DMS79 (cell line): ENCODE data around the gene STOX1.
A peak's percentile ranks its signal among the peaks of the same experiment; 100 is the strongest.
"Not testable (repeated sequence)": the region's sequence is repeated elsewhere in the genome, so short reads cannot be mapped to it uniquely, and the experiment has no call there.

ENCODE experiments used
- DNase-seq: peaks from one replicate; lab custom pipeline; 2025; lab: John Stamatoyannopoulos, UW

Gene STOX1

GRCh38 chr10:68879628-68880027, 52.3 kb downstream of the STOX1 start:
- DNase-seq = no peak

DNA sequence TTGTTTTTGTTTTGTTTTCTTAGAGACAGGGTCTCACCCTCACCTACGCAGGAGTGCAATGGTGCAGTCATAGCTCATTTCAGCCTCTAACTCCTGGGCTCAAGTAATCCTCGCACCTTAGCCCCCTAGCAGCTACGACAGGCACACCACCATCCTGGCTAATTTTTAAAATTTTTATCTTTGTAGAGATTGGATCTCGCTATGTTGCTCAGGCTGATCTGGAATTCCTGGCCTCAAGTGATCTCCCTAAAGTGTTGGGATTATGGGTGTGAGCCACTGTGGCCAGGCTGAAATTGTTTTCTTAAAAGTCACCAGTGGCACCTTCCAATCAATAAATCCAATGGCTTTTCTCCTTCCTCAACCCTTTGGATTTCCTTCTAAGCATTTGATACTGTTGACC, 52.9 kb downstream of the STOX1 start:
- no peak for DNase-seq

- DNase-seq = no peak
Observed at GRCh38 chr10:68895041-68895440, 67.7 kb downstream of the STOX1 start.

- peak; percentile 28 for DNase-seq
Observed at GRCh38 chr10:68897336-68897741, 70.0 kb downstream of the STOX1 start.

- no peak for DNase-seq
Observed at GRCh38 chr10:68899186-68899745, 71.9 kb downstream of the STOX1 start.

DNA sequence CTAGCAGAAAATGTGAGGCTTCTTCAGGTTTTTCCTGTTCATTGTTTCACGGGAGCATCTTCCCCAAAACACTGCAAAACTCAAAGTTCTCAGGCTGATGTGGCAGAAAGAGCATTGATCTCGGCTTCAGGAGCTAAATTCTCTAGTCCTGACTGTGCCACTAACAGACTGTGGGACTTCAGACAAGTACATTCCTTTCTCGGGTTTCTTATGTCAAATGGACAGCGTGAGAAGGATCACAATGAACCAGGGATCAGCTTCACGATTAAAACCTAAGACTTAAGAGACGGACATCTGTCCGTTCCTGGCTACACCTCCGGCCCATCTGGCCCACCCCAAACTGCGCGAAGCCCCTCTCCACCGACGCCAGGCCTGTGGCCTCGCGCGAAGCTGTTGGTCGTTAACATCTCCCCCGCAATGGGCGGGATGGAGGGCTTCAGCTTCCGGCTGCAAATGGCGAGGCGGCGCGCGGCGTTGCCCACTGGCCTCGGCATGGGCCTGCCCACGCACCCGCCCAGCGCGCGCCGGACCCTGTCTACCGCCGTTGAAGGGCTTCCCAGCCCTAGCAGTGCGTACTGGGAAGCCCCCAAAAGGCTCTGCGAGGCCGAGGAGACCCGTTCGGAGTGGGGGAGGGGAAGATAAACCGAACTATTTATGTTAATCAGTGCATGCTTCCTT, 73.2 kb downstream of the STOX1 start:
- DNase-seq = no peak

DNA sequence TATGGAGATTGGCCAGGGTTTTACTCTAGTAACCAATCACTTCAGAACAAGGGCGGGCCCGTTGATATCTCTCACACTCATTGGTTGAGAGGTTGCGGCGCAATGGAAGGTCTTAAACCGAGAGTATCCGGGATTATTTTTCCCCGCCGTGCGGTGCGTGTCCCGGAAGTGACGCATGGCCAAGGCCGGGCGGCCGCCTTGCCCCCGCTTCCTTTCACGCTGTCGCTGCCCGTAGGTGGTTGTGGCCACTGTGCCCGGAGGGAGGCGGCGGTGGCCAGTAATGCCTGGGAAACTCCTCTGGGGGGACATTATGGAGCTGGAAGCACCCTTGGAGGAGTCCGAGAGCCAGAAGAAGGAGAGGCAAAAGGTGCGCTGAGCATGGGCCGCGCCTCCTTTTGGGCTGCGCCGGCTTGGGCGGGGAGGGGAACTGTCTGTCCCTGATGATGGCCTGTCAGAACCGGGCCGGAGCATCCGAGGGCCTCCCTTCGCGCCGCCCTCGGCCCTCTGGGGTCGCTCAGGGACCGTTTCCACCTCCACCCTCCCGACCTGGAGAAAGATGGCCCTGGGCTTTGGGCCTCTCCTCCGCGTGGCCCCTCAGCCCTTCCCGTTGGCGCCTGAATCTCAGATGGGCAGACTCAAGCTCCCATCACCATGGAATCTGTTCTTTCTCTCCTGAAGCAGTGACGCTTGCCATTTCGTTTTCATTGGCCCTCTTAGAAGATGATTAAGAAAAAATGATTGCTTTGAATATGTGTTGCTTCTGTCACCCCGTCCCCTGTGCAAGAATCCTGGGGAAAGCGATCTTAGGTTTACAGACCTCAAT, 74.0 kb downstream of the STOX1 start, which contains the start of gene DDX50:
Gene DDX50, plus strand, starts transcription at position 211 of the 823 bp plus-strand sequence. Its CDS starts 70 bp downstream, at position 281.
- peak; percentile 94 for DNase-seq

- DNase-seq = no peak
Observed at GRCh38 chr10:68902382-68902781, 75.1 kb downstream of the STOX1 start.

GRCh38 chr10:68924593-68924992, 97.3 kb downstream of the STOX1 start:
- DNase-seq = no peak

DNA sequence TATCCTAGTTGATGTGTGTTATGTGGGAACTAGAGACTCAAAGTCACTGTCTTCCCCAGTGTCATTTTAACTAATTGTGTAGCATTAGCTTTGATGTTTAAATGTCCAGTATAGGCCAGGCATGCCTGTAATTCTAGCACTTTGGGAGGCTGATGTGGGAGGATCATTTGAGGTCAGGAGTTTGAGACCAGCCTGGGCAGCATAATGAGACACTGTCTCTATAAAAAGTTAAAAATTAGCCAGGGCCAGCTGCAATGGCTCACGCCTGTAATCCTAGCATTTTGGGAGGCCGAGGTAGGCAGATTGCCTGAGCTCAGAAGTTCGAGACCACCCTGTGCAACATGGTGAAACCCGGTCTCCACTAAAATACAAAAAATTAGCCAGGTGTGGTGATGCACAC, 98.2 kb downstream of the STOX1 start:
- DNase-seq = no peak

GRCh38 chr10:68929157-68929556, 101.8 kb downstream of the STOX1 start:
- DNase-seq = not testable (repeated sequence)

- not testable (repeated sequence) for DNase-seq
Observed at GRCh38 chr10:68929888-68930287, 102.6 kb downstream of the STOX1 start.

DNA sequence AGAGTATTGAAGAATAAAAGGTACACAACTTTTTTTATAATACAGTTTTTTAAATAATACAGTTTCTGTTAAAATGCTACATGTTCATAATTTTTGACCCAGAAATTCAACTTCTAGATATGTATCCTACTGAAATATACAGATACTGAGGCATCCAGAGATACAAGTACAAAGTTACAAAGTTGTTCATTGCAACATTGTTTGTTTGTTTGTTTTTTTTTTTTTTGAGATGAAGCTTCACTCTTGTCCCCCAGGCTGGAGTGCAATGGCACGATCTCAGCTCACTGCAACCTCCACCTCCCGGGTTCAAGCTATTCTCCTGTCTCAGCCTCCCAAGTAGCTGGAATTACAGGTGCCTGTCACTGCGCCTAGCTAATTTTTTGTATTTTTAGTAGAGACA, 105.5 kb downstream of the STOX1 start:
- DNase-seq = not testable (repeated sequence)

DNA sequence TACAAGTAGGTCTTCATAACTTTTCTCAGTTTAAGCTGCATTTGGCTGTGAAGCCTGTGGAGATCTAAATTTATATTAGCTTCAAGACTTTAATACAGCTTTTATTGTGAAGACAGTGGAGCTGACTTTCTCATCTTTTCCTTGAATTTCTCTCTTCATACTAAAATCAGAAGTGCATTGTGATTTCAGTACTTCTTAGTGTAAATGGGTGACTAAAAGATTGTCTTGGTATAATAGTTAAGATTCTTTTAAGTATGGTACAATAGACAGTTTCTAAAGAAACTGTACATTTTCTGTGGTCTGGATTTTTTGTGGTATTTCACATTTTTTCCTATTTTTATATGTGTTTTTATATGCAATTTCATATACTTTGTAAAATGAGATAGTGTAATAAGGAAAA, 107.7 kb downstream of the STOX1 start:
- DNase-seq = no peak

DNA sequence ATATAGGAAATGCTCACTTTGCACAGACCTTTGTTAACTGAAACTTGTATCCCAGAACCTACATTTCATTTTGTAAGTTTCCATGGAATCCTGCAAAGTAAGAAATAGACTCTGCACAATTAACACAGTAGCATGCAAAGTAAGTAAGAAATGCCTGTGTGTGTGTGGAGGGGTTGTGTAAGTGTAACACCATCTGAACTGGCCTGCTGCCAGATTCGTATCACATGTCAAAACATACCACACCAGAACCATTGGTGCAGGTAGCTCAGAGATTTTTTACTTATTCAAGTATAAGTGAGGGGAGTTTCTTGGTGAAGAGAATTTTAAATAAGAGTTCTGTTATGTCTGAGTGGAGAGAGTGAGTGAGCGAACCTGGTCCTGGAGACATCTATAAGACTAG, 110.8 kb downstream of the STOX1 start:
- no peak for DNase-seq

DNA sequence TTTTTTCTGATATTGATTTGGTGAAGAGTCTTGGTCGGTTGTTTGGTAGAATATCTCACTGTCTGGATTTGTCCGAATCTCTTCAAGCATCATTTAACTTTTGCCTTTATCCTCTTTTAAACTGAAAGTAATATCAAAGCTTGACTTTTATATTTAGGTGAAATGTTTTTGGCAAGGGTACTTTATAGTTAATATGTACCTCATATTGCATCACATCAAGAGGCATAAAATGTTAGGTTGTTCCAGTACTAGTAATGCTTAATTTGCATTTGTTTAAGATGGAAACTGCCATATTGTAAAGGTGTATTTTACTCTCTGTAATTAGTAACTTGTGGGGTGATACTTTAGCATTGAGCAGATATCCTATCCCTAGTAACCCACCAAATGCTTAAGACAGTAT, 111.6 kb downstream of the STOX1 start:
- no peak for DNase-seq

DNA sequence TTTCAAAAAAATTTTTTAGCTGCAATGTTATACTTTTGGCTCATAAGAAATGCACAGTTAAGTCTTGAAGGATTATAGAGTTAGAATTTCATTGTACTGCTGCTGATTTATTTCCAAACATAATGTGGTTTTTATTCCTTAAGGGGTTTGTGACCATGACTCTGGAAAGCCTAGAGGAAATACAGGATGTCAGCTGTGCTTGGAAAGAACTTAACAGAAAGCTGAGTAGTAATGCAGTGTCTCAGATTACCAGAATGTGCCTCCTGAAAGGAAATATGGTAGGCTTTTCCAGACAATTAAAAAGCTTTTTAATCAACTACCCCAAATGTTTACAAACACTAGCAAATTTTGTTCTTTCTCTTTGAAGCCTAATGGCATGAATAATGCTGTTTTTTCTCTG, 113.6 kb downstream of the STOX1 start:
- not testable (repeated sequence) for DNase-seq
